Measurements from ENCODE around the gene WRAP73. TPM values are rescaled to one million over a fixed set of nuclear protein-coding genes. Genes with fewer than 3 reads are reported as not detected.

Gene WRAP73
- total RNA-seq, 2 donors from 2014 or later = 24.8 to 25.9 TPM

- Mint-ChIP-seq H3K4me3 (peak overlapping the region; percentile 64), H3K27me3 (peaks cover 29% of the 10 kb centered on the region), H3K27ac (no peak overlapping the region), H3K36me3 (ENCODE audit: low read depth) (no peaks in the 10 kb centered on the region), H3K4me1 (peaks cover 10% of the 10 kb centered on the region)
- no peak for DNase-seq
- no peak for ATAC-seq
- H3K9me3 ChIP-seq (ENCODE audit: control insufficient read depth, low read length, poor library complexity, severe bottlenecking) = no peaks in the 10 kb centered on the region
Measured at GRCh38 chr1:3609769-3610526, 40.0 kb downstream of the WRAP73 start.

- Mint-ChIP-seq H3K27me3 (peaks cover 22% of the 10 kb centered on the region), H3K4me3 (peak overlapping the region; percentile 59), H3K36me3 (ENCODE audit: low read depth) (no peaks in the 10 kb centered on the region), H3K4me1 (peaks cover 10% of the 10 kb centered on the region), H3K27ac (no peak overlapping the region)
- no peaks in the 10 kb centered on the region for H3K9me3 ChIP-seq (ENCODE audit: control insufficient read depth, low read length, poor library complexity, severe bottlenecking)
- ATAC-seq = no peak
- DNase-seq = no peak
Measured at GRCh38 chr1:3609016-3609768, 40.7 kb downstream of the WRAP73 start.

DNA sequence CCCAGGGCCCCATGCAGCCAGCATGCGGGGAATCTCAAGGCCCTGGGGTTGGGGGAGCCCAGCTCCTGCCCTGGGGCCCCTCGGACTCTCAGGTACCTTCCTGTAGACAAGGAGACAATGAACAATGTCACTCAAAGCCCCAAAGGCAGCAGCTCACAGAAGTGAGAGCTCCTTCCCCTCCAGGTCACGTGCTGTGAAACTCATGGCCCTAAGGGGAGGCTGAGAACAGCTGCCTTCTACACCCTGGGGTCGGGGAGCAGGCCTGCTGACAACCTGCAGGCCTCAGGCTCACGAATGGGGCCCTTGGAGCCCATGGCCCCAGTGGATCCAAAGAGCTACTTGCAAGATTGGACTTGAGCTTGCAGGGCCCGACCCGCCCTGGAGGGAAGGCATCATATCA, 41.7 kb downstream of the WRAP73 start:
- H3K9me3 ChIP-seq (ENCODE audit: control insufficient read depth, low read length, poor library complexity, severe bottlenecking) = no peaks in the 10 kb centered on the region
- H3K27ac Mint-ChIP-seq = no peak overlapping the region
- H3K4me1 Mint-ChIP-seq = peaks cover 8% of the 10 kb centered on the region
- H3K36me3 Mint-ChIP-seq (ENCODE audit: low read depth) = no peaks in the 10 kb centered on the region
- H3K4me3 Mint-ChIP-seq = no peak overlapping the region
- DNase-seq = no peak
- ATAC-seq = no peak
- H3K27me3 Mint-ChIP-seq = peaks cover 15% of the 10 kb centered on the region

DNA sequence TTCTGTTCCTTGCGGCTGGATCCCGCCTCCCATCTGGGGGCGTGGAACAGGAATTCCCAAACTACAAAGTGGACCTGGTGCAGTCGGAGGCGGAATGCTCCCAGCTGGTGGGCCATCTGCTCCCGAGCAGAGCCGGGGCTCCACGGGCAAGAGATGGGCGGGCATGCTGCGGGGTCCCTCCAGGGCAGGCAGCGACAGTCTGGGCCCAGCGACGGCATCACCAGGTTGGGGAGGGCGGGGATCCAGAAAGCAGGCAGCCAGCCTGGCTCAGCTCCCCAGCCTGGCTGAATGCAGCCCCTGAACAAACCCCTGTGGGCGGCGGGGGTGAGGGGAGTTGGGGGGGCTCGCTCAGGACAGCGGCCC, 42.2 kb downstream of the WRAP73 start:
- Mint-ChIP-seq H3K4me3 (no peak overlapping the region), H3K36me3 (ENCODE audit: low read depth) (no peaks in the 10 kb centered on the region), H3K4me1 (peaks cover 8% of the 10 kb centered on the region), H3K27me3 (peaks cover 15% of the 10 kb centered on the region), H3K27ac (no peak overlapping the region)
- no peaks in the 10 kb centered on the region for H3K9me3 ChIP-seq (ENCODE audit: control insufficient read depth, low read length, poor library complexity, severe bottlenecking)
- DNase-seq (no peak), ATAC-seq (no peak)

- peaks cover 7% of the 10 kb centered on the region for H3K4me1 Mint-ChIP-seq
- DNase-seq (no peak), ATAC-seq (no peak)
- H3K27ac Mint-ChIP-seq = no peak overlapping the region
- H3K9me3 ChIP-seq (ENCODE audit: control insufficient read depth, low read length, poor library complexity, severe bottlenecking) = no peaks in the 10 kb centered on the region
- no peak overlapping the region for H3K4me3 Mint-ChIP-seq
- peaks cover 15% of the 10 kb centered on the region for H3K27me3 Mint-ChIP-seq
- H3K36me3 Mint-ChIP-seq (ENCODE audit: low read depth) = no peaks in the 10 kb centered on the region
Measured at GRCh38 chr1:3606779-3607702, 42.9 kb downstream of the WRAP73 start.

DNA sequence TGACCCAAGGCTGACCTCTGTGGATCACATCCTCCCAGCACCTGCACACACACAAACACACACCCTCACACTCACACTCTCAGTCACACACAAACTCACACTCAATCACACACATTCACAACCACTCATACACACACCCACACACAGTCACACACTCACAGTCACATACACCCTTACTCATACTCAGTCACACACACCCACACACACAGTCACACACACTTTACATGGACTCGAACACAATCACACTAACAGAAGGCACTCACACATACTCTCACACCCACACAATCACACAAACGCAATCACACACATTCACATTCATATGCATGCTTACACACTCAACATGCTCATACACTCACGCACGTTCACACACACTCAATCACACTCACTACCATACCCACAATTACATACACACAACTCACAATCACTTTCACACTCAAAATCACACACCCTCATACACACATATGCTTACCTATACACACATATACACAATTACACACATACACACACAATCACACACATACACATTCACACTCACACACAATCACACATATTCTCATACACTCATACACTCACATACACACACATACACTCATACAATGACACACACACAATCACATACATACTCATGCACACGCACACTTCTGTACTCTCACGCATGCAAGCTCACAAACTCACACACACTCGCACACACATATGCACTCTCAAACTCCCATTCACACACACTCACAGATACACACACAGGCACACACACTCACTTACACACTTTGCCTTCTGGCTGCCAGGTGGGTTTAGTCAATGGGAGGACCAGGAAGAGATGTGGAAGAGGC, 44.7 kb downstream of the WRAP73 start:
- no peaks in the 10 kb centered on the region for H3K4me1 Mint-ChIP-seq
- no peaks in the 10 kb centered on the region for H3K36me3 Mint-ChIP-seq (ENCODE audit: low read depth)
- ATAC-seq = no peak
- H3K4me3 Mint-ChIP-seq = no peak overlapping the region
- no peaks in the 10 kb centered on the region for H3K9me3 ChIP-seq (ENCODE audit: control insufficient read depth, low read length, poor library complexity, severe bottlenecking)
- DNase-seq = no peak
- no peak overlapping the region for H3K27ac Mint-ChIP-seq
- peaks cover 15% of the 10 kb centered on the region for H3K27me3 Mint-ChIP-seq

DNA sequence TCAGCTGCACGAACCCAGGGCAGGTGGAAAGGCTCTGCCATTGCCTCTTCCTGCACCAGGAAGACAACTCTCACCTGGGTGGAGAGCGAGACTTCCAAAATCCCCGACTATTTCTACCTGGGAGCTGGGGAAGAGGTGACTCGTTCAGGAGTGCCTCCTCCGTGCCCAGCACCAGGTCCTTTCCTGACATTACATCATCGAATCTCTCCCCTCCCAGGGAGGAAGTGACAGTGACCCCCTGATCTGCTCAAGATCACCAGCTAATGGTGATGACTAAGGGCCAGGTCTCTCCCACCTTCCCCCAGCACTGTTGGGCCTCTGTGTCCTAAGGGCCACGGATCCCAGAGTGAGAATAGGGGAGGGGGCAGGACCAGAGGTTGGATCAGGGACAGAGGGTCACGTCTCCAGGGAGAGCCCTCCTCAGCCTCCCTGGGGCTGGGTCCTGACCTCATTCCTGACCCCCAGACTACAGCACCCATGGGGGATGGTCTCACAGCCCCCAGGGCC, 45.4 kb downstream of the WRAP73 start:
- DNase-seq (no peak), ATAC-seq (no peak)
- Mint-ChIP-seq H3K4me1 (no peaks in the 10 kb centered on the region), H3K27ac (no peak overlapping the region), H3K36me3 (ENCODE audit: low read depth) (no peaks in the 10 kb centered on the region), H3K4me3 (no peak overlapping the region), H3K27me3 (peaks cover 15% of the 10 kb centered on the region)
- no peaks in the 10 kb centered on the region for H3K9me3 ChIP-seq (ENCODE audit: control insufficient read depth, low read length, poor library complexity, severe bottlenecking)

- no peaks in the 10 kb centered on the region for H3K36me3 Mint-ChIP-seq (ENCODE audit: low read depth)
- peaks cover 13% of the 10 kb centered on the region for H3K27me3 Mint-ChIP-seq
- H3K9me3 ChIP-seq (ENCODE audit: control insufficient read depth, low read length, poor library complexity, severe bottlenecking) = no peaks in the 10 kb centered on the region
Measured at GRCh38 chr1:3603571-3604467, 46.1 kb downstream of the WRAP73 start.

DNA sequence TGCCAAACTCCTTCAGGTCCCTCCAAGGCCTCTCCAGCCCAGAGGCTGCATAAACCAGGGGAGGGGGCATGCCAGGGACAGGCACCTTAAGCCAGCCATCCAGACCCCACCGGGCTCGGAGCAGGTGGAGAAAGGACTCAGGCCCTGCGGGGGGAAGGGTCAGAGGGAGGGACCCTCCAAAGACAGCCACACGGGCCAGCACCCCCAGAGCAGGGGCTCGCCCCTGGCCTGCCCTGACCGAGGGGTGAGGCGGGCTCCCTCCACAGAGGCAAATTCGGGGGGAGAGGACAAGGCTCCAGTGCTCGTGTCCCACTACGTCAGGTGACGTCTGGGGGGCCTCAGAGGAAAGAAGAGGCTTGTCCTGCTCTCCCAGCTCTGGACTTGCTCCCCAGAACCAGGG, 46.7 kb downstream of the WRAP73 start:
- H3K4me1 Mint-ChIP-seq = no peaks in the 10 kb centered on the region
- H3K9me3 ChIP-seq (ENCODE audit: control insufficient read depth, low read length, poor library complexity, severe bottlenecking) = no peaks in the 10 kb centered on the region
- no peak for ATAC-seq
- H3K36me3 Mint-ChIP-seq (ENCODE audit: low read depth) = no peaks in the 10 kb centered on the region
- DNase-seq = no peak
- H3K27me3 Mint-ChIP-seq = peaks cover 6% of the 10 kb centered on the region
- H3K27ac Mint-ChIP-seq = no peak overlapping the region
- no peak overlapping the region for H3K4me3 Mint-ChIP-seq

More at GRCh38 chr1:3603571-3604467, 46.1 kb downstream of the WRAP73 start:
- no peak for DNase-seq
- Mint-ChIP-seq H3K27ac (no peak overlapping the region), H3K4me1 (no peaks in the 10 kb centered on the region), H3K4me3 (no peak overlapping the region)
- no peak for ATAC-seq

GRCh38 chr1:3602375-3602774, 47.5 kb downstream of the WRAP73 start:
- H3K27ac Mint-ChIP-seq = no peak overlapping the region

DNA sequence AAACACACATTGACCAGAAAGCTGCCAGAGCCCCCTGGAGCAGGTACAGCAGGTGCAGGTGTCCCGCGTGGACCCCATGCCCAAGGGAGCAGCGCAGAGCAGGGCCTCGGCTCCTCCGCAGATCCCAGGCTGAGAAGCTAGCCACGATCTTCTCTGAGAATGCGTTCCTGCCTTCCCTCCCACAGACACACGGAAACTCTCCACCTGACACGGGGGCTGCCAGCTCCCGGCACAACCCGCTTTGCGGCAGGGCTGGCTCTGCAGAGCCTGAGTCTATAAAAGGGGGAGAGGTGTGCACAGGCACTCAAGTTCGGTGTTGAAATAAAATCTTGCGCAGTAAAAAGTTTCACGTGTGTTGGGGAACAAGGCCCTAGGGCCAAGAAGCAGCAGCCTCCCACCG, 48.2 kb downstream of the WRAP73 start:
- H3K27me3 Mint-ChIP-seq = peaks cover 4% of the 10 kb centered on the region
- no peak for DNase-seq

More at GRCh38 chr1:3602375-3602774, 47.5 kb downstream of the WRAP73 start:
- no peak overlapping the region for H3K4me3 Mint-ChIP-seq
- ATAC-seq (no peak), DNase-seq (no peak)
- peaks cover 3% of the 10 kb centered on the region for H3K36me3 Mint-ChIP-seq (ENCODE audit: low read depth)
- peaks cover 4% of the 10 kb centered on the region for H3K27me3 Mint-ChIP-seq
- H3K9me3 ChIP-seq (ENCODE audit: control insufficient read depth, low read length, poor library complexity, severe bottlenecking) = no peaks in the 10 kb centered on the region
- H3K4me1 Mint-ChIP-seq = peaks cover 5% of the 10 kb centered on the region

More for the DNA sequence above, 48.2 kb downstream of the WRAP73 start:
- Mint-ChIP-seq H3K27ac (no peak overlapping the region), H3K4me1 (peaks cover 8% of the 10 kb centered on the region), H3K36me3 (ENCODE audit: low read depth) (peaks cover 3% of the 10 kb centered on the region), H3K4me3 (no peak overlapping the region)
- no peak for ATAC-seq
- H3K9me3 ChIP-seq (ENCODE audit: control insufficient read depth, low read length, poor library complexity, severe bottlenecking) = no peaks in the 10 kb centered on the region
